Suprapubic skin (tissue), 4 donors: Measurements from ENCODE around the gene C4BPB. TPM values are rescaled to one million over a fixed set of nuclear protein-coding genes. Genes with fewer than 3 reads are reported as not detected.

Experiments used
- DNase-seq, 2 donors: peaks; one replicate each; pipeline ENCODE4 v3.0.0-alpha.2; 2019; ENCODE audit warnings: low spot score in 2 of 2
- H3K27ac ChIP-seq: fragments of 200-600 bp; sonication (generic); one replicate; pipeline ENCODE4 v1.5.1; 2019
- H3K27me3 ChIP-seq: fragments of 200-600 bp; sonication (generic); one replicate; pipeline ENCODE4 v1.5.1; 2019
- H3K36me3 ChIP-seq: fragments of 200-600 bp; sonication (generic); one replicate; pipeline ENCODE4 v1.5.1; 2019
- H3K4me1 ChIP-seq: fragments of 200-600 bp; sonication (generic); one replicate; pipeline ENCODE4 v1.5.1; 2019
- H3K4me3 ChIP-seq: fragments of 200-600 bp; sonication (generic); one replicate; pipeline ENCODE4 v1.5.1; 2019; ENCODE audit warnings: mild to moderate bottlenecking
- H3K9me3 ChIP-seq: fragments of 200-600 bp; sonication (generic); one replicate; pipeline ENCODE4 v1.5.1; 2019
- EP300 ChIP-seq: sonication (generic); formaldehyde crosslinking; IDR thresholded peaks from one replicate; pipeline ENCODE4 v1.6.1; 2017; ENCODE audit warnings: antibody characterized with exemption
- POLR2A ChIP-seq, 2 donors: fragments of 450-650 bp; IDR thresholded peaks; one replicate each; pipeline ENCODE4 v1.6.1; 2017; ENCODE audit warnings: antibody characterized with exemption in 2 of 2, mild to moderate bottlenecking in 2 of 2, moderate library complexity in 2 of 2
- POLR2AphosphoS5 ChIP-seq, 3 donors: sonication (generic); formaldehyde crosslinking; IDR thresholded peaks; one replicate each; pipeline ENCODE4 v1.6.1; 2017; ENCODE audit warnings: antibody characterized with exemption in 3 of 3
- WGBS: methylation state at CpG from one replicate; pipeline ENCODE4 v1.1.5; 2018; 5-methylcytosine and 5-hydroxymethylcytosine counted together
- total RNA-seq, 4 donors: library from RNA; depleted of rRNA; stranded (reverse); fragments of >200 nt; gene quantifications; one replicate each; pipeline ENCODE4 v1.1.0, GENCODE V29; 2016
- TF ChIP-seq, protein P1 (sequence below), 2 donors: fragments of 200-600 bp in 1 of 2; fragments of 450-650 bp in 1 of 2; sonication (generic) in 1 of 2; IDR thresholded peaks; one replicate each; pipeline ENCODE4 v1.5.1; 2016 to 2019; ENCODE audit warnings: antibody characterized with exemption in 2 of 2, mild to moderate bottlenecking in 1 of 2, moderate library complexity in 1 of 2

The C4BPB gene
- total RNA-seq, 4 donors from 2014 or later = 1.5 TPM; not detected in 3

DNA sequence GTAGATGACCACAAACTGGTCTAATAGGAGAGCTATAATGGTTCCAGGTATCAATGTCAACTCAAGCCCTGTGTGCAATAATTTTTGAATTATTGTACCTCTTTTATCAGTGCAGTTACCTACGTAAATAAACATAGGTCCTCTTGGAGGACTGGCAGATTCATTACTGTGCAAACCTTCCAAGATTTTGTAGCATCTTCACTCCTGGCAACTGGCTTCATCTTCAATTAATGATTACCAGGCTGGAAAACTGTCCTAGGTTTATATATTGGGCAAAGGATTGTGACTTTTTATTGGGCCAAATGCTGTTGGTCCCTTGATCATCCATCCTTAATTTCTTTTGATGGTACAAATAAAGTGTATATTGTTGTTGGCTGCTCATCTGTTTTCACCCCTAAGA is 51.0 kb downstream of the C4BPB start:
- no peaks in the 10 kb centered on the region for H3K4me1 ChIP-seq
- WGBS = 89% methylated on average over 1 of the region's 1 CpG
- no peaks in the 10 kb centered on the region for H3K9me3 ChIP-seq
- no peak overlapping the region for H3K4me3 ChIP-seq
- H3K27ac ChIP-seq = no peak overlapping the region
- no peak for DNase-seq
- TF ChIP-seq, protein P1, sequence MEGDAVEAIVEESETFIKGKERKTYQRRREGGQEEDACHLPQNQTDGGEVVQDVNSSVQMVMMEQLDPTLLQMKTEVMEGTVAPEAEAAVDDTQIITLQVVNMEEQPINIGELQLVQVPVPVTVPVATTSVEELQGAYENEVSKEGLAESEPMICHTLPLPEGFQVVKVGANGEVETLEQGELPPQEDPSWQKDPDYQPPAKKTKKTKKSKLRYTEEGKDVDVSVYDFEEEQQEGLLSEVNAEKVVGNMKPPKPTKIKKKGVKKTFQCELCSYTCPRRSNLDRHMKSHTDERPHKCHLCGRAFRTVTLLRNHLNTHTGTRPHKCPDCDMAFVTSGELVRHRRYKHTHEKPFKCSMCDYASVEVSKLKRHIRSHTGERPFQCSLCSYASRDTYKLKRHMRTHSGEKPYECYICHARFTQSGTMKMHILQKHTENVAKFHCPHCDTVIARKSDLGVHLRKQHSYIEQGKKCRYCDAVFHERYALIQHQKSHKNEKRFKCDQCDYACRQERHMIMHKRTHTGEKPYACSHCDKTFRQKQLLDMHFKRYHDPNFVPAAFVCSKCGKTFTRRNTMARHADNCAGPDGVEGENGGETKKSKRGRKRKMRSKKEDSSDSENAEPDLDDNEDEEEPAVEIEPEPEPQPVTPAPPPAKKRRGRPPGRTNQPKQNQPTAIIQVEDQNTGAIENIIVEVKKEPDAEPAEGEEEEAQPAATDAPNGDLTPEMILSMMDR (IDR thresholded peaks at IDR 0.05) = no peak
- no peak for TF ChIP-seq POLR2A (IDR thresholded peaks at IDR 0.05)
- TF ChIP-seq POLR2AphosphoS5 (IDR thresholded peaks at IDR 0.05) = no peak
- no peak for TF ChIP-seq EP300
- H3K36me3 ChIP-seq = no peaks in the 10 kb centered on the region
- H3K27me3 ChIP-seq = no peaks in the 10 kb centered on the region

GRCh38 chr1:207140536-207140935 is 51.9 kb downstream of the C4BPB start:
- TF ChIP-seq, protein P1 (IDR thresholded peaks at IDR 0.05) = no peak
- TF ChIP-seq POLR2AphosphoS5 (IDR thresholded peaks at IDR 0.05) = no peak
- TF ChIP-seq EP300 = no peak
- TF ChIP-seq POLR2A (IDR thresholded peaks at IDR 0.05) = no peak
- H3K27ac ChIP-seq = no peak overlapping the region
- no peak overlapping the region for H3K4me3 ChIP-seq
- no peaks in the 10 kb centered on the region for H3K9me3 ChIP-seq
- H3K4me1 ChIP-seq = no peaks in the 10 kb centered on the region
- WGBS = 50% methylated on average over 1 of the region's 1 CpG
- H3K36me3 ChIP-seq = no peaks in the 10 kb centered on the region
- H3K27me3 ChIP-seq = no peaks in the 10 kb centered on the region
- no peak for DNase-seq

- WGBS = 85% methylated on average over 5 of the region's 5 CpGs
- TF ChIP-seq POLR2A (IDR thresholded peaks at IDR 0.05) (no peak), POLR2AphosphoS5 (IDR thresholded peaks at IDR 0.05) (no peak), EP300 (no peak)
- TF ChIP-seq, protein P1 (IDR thresholded peaks at IDR 0.05) = no peak
- H3K9me3 ChIP-seq = no peaks in the 10 kb centered on the region
- no peaks in the 10 kb centered on the region for H3K4me1 ChIP-seq
- no peaks in the 10 kb centered on the region for H3K36me3 ChIP-seq
- no peak for DNase-seq
- H3K4me3 ChIP-seq = no peak overlapping the region
- no peak overlapping the region for H3K27ac ChIP-seq
- no peaks in the 10 kb centered on the region for H3K27me3 ChIP-seq
Measured at GRCh38 chr1:207145401-207146058, 56.9 kb downstream of the C4BPB start.

Other genes with a start within 250 kb of the C4BPB start
- gene IL20, start 223.2 kb upstream of the C4BPB start, total RNA-seq = 1 to 10 TPM in 2 of 4 donors, under 1 TPM in 1, not detected in 1; 0.76 to 1.4 (median 1.0) TPM
- gene IL24, start 191.4 kb upstream of the C4BPB start, total RNA-seq = not detected
- gene FCMR, start 166.9 kb upstream of the C4BPB start, total RNA-seq = 1 to 10 TPM in 3 of 4 donors, under 1 TPM in 1; 0.39 to 2.9 (median 2.2) TPM
- 1 to 10 TPM in 3 of 4 donors, under 1 TPM in 1; 0.49 to 6.4 (median 2.3) TPM for gene PIGR, start 142.4 kb upstream of the C4BPB start, total RNA-seq
- gene FCAMR, start 118.4 kb upstream of the C4BPB start, total RNA-seq = not detected
- gene C1orf116, start 56.1 kb upstream of the C4BPB start, total RNA-seq = 10 to 100 TPM; 40.6 to 95.8 (median 77.6) TPM
- gene YOD1, start 37.7 kb upstream of the C4BPB start, total RNA-seq = 10 to 100 TPM; 20.4 to 63.6 (median 42.8) TPM
- gene PFKFB2, start 35.6 kb upstream of the C4BPB start, total RNA-seq = 10 to 100 TPM; 11.8 to 33.1 (median 17.1) TPM
- 1 to 10 TPM in 1 of 4 donors, not detected in 3; 3.1 TPM for gene C4BPA, start 15.4 kb downstream of the C4BPB start, total RNA-seq
- gene CD55, start 232.8 kb downstream of the C4BPB start, total RNA-seq = 100 to 1,000 TPM; 138 to 264 (median 197) TPM